ENCODE data around the gene TOGARAM2.

The TOGARAM2 gene

DNA sequence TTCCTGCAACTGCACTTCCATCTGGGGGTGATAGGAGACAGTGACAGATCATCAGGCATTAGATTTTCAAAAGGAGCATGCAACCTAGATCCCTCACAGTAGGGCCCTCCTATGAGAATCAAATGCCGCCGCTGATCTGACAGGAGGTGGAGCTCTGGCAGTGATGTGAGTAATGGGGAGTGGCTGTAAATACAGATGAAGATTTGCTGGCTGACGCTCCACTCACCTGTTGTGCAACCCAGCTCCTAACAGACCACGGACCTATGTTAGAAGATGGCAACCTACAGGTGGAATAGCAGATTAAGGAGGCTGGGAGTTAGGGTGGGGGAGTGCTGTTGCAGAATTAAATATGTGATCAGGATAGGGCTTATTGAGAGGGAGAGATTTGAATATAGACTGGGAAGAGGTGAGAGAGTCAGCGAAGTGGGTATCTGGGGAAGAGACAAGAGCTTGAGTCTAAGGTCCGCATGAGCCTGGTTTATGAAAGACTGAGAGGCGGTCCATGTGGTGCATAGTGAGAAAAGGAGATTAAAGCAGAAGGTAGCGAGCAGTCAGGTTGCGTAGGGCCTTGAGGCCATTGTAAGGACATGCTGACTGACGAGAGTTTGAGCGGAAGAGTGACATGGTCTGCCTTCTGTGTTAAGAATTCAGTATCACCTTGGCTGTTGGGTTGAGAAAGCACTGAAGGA is 31.3 kb upstream of the TOGARAM2 start:
- TF ChIP-seq, protein P1, sequence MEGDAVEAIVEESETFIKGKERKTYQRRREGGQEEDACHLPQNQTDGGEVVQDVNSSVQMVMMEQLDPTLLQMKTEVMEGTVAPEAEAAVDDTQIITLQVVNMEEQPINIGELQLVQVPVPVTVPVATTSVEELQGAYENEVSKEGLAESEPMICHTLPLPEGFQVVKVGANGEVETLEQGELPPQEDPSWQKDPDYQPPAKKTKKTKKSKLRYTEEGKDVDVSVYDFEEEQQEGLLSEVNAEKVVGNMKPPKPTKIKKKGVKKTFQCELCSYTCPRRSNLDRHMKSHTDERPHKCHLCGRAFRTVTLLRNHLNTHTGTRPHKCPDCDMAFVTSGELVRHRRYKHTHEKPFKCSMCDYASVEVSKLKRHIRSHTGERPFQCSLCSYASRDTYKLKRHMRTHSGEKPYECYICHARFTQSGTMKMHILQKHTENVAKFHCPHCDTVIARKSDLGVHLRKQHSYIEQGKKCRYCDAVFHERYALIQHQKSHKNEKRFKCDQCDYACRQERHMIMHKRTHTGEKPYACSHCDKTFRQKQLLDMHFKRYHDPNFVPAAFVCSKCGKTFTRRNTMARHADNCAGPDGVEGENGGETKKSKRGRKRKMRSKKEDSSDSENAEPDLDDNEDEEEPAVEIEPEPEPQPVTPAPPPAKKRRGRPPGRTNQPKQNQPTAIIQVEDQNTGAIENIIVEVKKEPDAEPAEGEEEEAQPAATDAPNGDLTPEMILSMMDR (IDR thresholded peaks at IDR 0.05; ENCODE audit: borderline replicate concordance, control extremely low read depth, extremely low read depth, insufficient read depth, missing control alignments): no peak
- in situ Hi-C loops (cut with MboI; ENCODE audit: low sequenced_read_pairs, unreplicated experiment): no loop called here
- no peak for DNase-seq (ENCODE audit: low spot score)

DNA sequence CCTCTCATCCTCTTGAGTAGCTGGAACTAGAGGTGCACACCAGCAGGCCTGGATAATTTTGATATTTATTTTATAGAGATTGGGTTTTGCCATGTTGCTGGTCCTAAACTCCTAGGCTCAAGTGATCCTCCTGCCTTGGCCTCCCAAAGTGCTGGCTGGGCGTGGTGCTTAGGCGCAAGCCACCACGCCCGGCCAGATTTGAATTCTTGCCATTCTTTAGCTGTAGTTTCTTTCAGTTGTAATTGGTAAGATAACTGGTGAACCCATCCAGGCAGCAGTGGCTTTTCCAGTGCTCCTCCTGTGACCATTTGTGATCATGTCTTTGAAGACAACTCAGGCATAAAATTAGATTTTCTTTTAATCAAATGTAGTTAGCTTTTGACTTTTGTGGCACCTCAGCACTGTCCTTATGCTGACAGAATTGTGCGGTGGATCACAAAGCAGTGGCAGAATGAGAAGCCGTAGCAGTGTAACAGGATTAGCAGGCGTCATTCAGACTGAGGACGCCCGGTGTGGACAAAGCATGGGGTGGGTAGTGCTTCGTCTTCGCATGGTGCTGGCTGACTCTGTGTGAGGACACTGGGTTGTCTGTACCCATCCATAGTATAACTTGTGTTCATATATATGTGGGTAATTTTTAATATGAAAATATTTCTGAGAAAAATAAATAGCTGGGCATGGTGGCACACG is 30.0 kb upstream of the TOGARAM2 start:
- in situ Hi-C loops (cut with MboI; ENCODE audit: low sequenced_read_pairs, unreplicated experiment): no loop called here
- TF ChIP-seq, protein P1 (IDR thresholded peaks at IDR 0.05; ENCODE audit: borderline replicate concordance, control extremely low read depth, extremely low read depth, insufficient read depth, missing control alignments): no peak
- DNase-seq (ENCODE audit: low spot score): no peak

DNA sequence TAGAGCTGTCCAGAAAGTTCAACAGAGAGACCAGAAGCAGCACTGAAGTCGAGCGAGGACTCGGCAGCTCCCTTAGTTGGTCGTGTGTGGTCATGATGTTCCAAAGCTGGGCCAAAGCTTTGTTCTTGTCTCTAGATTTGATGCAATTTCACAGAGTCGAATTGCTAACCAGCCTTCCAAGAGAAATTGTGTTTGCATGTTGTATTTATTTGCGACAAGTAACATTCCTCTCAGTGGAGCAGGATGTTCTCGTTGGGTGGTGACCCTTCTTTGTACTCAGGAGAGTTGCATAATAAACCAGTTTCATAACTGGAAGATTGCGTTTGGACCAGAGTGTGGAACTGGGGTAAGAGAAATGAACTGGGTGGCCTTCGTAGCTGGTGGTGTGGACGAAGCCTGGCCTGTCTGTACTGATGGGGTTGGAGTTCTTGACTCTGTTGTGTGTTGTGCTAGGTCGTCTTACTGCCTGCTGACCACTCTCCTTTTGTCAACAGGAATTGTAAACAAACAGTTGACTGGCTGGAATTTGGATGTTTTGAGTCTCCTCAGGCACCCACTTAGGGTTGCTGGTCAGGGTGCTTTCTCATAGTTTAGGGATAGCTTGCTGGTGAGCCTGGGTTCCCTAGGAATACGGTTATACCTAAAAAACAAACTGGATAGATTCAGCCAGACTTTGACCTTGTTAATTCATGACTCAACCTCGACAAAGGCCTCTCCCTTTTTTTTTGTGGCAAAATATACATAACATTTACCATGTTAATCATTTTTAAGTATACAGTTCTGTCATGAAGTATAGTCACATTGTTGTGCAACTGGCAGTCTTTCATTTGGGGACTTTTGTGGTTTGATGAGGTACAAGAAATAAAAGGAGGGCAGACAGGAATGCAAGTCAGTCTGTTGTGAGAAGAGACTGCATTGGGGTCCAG is 28.9 kb upstream of the TOGARAM2 start:
- no peak for DNase-seq (ENCODE audit: low spot score)
- in situ Hi-C loops (cut with MboI; ENCODE audit: low sequenced_read_pairs, unreplicated experiment): no loop called here
- TF ChIP-seq, protein P1 (IDR thresholded peaks at IDR 0.05; ENCODE audit: borderline replicate concordance, control extremely low read depth, extremely low read depth, insufficient read depth, missing control alignments): no peak

DNA sequence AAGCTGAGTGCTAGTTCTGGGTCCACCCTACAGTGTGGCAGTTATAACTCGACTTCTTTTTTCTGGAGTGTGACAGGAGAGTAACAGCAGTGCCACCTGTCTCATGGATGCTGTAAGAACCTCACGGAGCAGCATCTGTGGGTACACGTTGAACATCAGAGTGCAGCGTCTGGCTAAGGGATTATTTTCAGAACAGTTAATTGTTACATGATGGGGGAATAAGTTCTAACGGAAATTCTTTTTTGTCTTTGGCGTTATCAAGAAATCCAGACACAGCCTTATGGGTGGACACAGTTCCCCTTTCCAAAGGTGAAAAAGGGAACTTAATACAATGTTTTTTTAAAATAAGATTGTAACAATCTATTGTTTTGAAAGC is 28.3 kb upstream of the TOGARAM2 start:
- TF ChIP-seq, protein P1 (IDR thresholded peaks at IDR 0.05; ENCODE audit: borderline replicate concordance, control extremely low read depth, extremely low read depth, insufficient read depth, missing control alignments): no peak
- no peak for DNase-seq (ENCODE audit: low spot score)
- in situ Hi-C loops (cut with MboI; ENCODE audit: low sequenced_read_pairs, unreplicated experiment): no loop called here

DNA sequence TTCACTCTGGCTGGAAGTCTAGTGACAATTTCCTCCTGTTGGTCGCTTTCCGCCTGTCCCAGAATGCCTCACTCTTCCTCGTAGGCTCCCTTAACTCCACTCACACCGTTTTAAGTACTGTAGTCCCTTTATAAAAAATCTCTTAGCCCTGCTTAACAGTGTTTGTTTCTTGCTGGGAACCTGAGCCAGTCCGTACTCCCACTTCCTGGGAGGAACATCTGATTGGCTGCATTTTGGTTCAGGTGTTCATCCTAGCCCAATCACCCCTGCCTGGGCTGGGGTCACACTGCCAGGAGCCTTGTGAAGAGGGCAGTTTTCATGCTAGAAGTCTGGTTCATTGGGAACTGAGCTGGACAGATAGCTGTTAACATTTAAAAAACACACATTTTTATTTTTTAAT is 25.6 kb upstream of the TOGARAM2 start:
- TF ChIP-seq, protein P1 (IDR thresholded peaks at IDR 0.05; ENCODE audit: borderline replicate concordance, control extremely low read depth, extremely low read depth, insufficient read depth, missing control alignments): no peak
- no peak for DNase-seq (ENCODE audit: low spot score)
- in situ Hi-C loops (cut with MboI; ENCODE audit: low sequenced_read_pairs, unreplicated experiment): no loop called here

DNA sequence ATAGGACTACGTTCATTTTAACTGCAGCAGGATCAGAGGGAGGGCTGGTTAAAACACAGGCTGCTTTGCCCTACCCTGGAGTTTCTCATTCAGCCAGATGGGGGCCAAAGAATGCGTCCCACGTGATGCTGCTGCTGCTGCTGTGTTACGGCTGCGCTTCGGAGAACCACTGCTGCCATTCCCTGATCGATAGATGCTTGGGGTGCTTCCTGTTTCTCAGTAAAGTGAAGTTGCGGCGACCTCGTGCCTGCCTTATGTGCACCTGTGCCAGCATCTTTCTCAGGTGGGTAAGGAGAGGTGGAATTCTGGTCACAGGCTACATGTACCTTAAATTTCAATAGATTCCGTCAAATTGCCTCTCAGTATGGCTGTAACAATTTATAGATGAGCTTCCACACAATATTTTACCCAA is 24.7 kb upstream of the TOGARAM2 start:
- TF ChIP-seq, protein P1 (IDR thresholded peaks at IDR 0.05; ENCODE audit: borderline replicate concordance, control extremely low read depth, extremely low read depth, insufficient read depth, missing control alignments): no peak
- peak; percentile 59 for DNase-seq (ENCODE audit: low spot score)

More for the DNA sequence above, 24.7 kb upstream of the TOGARAM2 start:
- in situ Hi-C loops (cut with MboI; ENCODE audit: low sequenced_read_pairs, unreplicated experiment): no loop called here

Data from GM13976 (cell line).